Kidney (tissue), 14 donors: ENCODE data around the gene WBP1L. TPM values are rescaled to one million over a fixed set of nuclear protein-coding genes. Genes with fewer than 3 reads are reported as not detected.

Source experiments
- DNase-seq, 5 donors: peaks; one replicate each; pipeline ENCODE4 v3.0.0-alpha.2; 2013 to 2020
- FAIRE-seq: peaks from 2 replicates; lab custom pipeline; 2012; peaks lifted over from hg19 to GRCh38; lab: Jason Lieb, UNC
- H3K27ac ChIP-seq, 2 donors: one replicate each; pipeline ENCODE4 v1.7.0; 2013; ENCODE audit warnings: low read depth in 2 of 2, low read length in 2 of 2, inconsistent platforms in 1 of 2
- H3K27me3 ChIP-seq: one replicate; pipeline ENCODE4 v1.7.1; 2013; ENCODE audit warnings: low read length, inconsistent platforms; ENCODE audit not compliant: control insufficient read depth, insufficient read depth
- H3K36me3 ChIP-seq, 3 donors: one replicate each; pipeline versions ENCODE4 v1.7.0 to v1.7.1; 2013; ENCODE audit warnings: low read length in 3 of 3, control low read depth in 1 of 3, inconsistent platforms in 1 of 3; ENCODE audit not compliant: insufficient read depth in 3 of 3, control insufficient read depth in 2 of 3
- H3K4me1 ChIP-seq, 3 donors: one replicate each; pipeline versions ENCODE4 v1.7.0 to v1.7.1; 2013; ENCODE audit warnings: low read length in 3 of 3, inconsistent platforms in 1 of 3, low read depth in 1 of 3; ENCODE audit not compliant: control insufficient read depth in 2 of 3, insufficient read depth in 2 of 3
- H3K4me3 ChIP-seq, 3 donors: one replicate each; pipeline versions ENCODE4 v1.7.0 to v1.8.1; 2013; ENCODE audit warnings: low read length in 3 of 3, control low read depth in 1 of 3, inconsistent platforms in 1 of 3
- H3K9ac ChIP-seq, 3 donors: one replicate each; pipeline versions ENCODE4 v1.7.0 to v1.7.1; 2013; ENCODE audit warnings: low read length in 3 of 3, control low read depth in 1 of 3, inconsistent platforms in 1 of 3
- H3K9me3 ChIP-seq, 3 donors: one replicate each; pipeline versions ENCODE4 v1.7.0 to v1.7.1; 2013; ENCODE audit warnings: low read length in 3 of 3, control low read depth in 1 of 3, inconsistent platforms in 1 of 3; ENCODE audit not compliant: control insufficient read depth in 2 of 3, insufficient read depth in 1 of 3
- CTCF ChIP-seq: IDR thresholded peaks from 3 replicates; pipeline ENCODE4 v1.5.1; 2012; ENCODE audit warnings: mild to moderate bottlenecking, moderate library complexity, borderline replicate concordance; ENCODE audit not compliant: insufficient read depth; ENCODE audit errors: extremely low read depth
- intact Hi-C: fragments of 100-400 bp; cut with DNase I; formaldehyde crosslinking; loops from one replicate; pipeline ENCODE4 v1.11.1; 2022
- polyA plus RNA-seq: library from polyadenylated mRNA; stranded (reverse); fragments of 350-450 nt; fragmentation: Illumina TruSeq; extraction: RNeasy Lipid Tissue Mini Kit (QIAGEN cat#74804); gene quantifications from one replicate; pipeline ENCODE4 v1.2.3, GENCODE V29; 2014; ENCODE audit warnings: low read depth, low replicate concordance; ENCODE audit not compliant: insufficient read depth
- total RNA-seq: library from RNA; stranded (reverse); fragmentation: NEBNext Ultra II Directional; extraction: Animal tissue kit (Norgen Biotek cat#: 25700); gene quantifications from one replicate; pipeline ENCODE4 v1.2.1, GENCODE V29; 2021
- donor health status: control.
- donor health status: control.
- donor health status: control.
- donor health status: control.
- donor health status: control.
- donor health status: DM: yes; HTN: yes; CAD: no.
- donor health status: Normal renal cell carcinoma (clear cell type).

WBP1L gene
- total and polyA plus RNA-seq, 2 donors from 2014 or later: 27.8 to 55.7 TPM

GRCh38 chr10:102776779-102777456 is 33.2 kb downstream of the WBP1L start:
- peak overlapping the region; percentile 93 to 98 for H3K27ac ChIP-seq
- H3K9ac ChIP-seq: peak overlapping the region; percentile 54 to 81 (median 78)
- H3K36me3 ChIP-seq: no peaks in the 10 kb centered on the region
- intact Hi-C loops: no loop called here
- FAIRE-seq: no peak
- DNase-seq: peak; percentile 87 to 98 (median 93)
- TF ChIP-seq CTCF: no peak
- peak overlapping the region; percentile 57 to 72 (median 60) for H3K4me3 ChIP-seq
- peaks cover 14 to 61% (median 59%) of the 10 kb centered on the region in 3 donors for H3K4me1 ChIP-seq
- H3K27me3 ChIP-seq: no peaks in the 10 kb centered on the region
- no peaks in the 10 kb centered on the region for H3K9me3 ChIP-seq

GRCh38 chr10:102777711-102778453 is 34.1 kb downstream of the WBP1L start:
- H3K9ac ChIP-seq: peak overlapping the region in 2 of 3 donors; percentile 76 to 81
- intact Hi-C loops: no loop called here
- H3K4me1 ChIP-seq: peaks cover 14 to 67% (median 64%) of the 10 kb centered on the region in 3 donors
- no peaks in the 10 kb centered on the region for H3K27me3 ChIP-seq
- DNase-seq: peak in 2 of 5 donors; percentile 33 to 47
- H3K4me3 ChIP-seq: peak overlapping the region in 1 of 3 donors; percentile 10
- H3K36me3 ChIP-seq: no peaks in the 10 kb centered on the region
- H3K9me3 ChIP-seq: no peaks in the 10 kb centered on the region
- FAIRE-seq: no peak
- TF ChIP-seq CTCF: no peak
- H3K27ac ChIP-seq: peak overlapping the region; percentile 93 to 98

- Histone ChIP-seq H3K9me3 (no peaks in the 10 kb centered on the region), H3K4me1 (peaks cover 14 to 76% (median 72%) of the 10 kb centered on the region in 3 donors), H3K36me3 (no peaks in the 10 kb centered on the region), H3K4me3 (no peak overlapping the region), H3K9ac (no peak overlapping the region), H3K27me3 (no peaks in the 10 kb centered on the region), H3K27ac (peak overlapping the region in 1 of 2 donors; percentile 98)
- intact Hi-C loops: no loop called here
- DNase-seq: no peak
- no peak for FAIRE-seq
- TF ChIP-seq CTCF: no peak
Observed at GRCh38 chr10:102778781-102779180, 35.0 kb downstream of the WBP1L start.
